Endometrium (tissue), 2 donors: ENCODE data around the gene SLC24A1.

Source experiments
- FAIRE-seq: peaks from 2 replicates; lab custom pipeline; 2012; peaks lifted over from hg19 to GRCh38; lab: Jason Lieb, UNC
- donor health status: control.
- donor health status: control.

Gene SLC24A1

DNA sequence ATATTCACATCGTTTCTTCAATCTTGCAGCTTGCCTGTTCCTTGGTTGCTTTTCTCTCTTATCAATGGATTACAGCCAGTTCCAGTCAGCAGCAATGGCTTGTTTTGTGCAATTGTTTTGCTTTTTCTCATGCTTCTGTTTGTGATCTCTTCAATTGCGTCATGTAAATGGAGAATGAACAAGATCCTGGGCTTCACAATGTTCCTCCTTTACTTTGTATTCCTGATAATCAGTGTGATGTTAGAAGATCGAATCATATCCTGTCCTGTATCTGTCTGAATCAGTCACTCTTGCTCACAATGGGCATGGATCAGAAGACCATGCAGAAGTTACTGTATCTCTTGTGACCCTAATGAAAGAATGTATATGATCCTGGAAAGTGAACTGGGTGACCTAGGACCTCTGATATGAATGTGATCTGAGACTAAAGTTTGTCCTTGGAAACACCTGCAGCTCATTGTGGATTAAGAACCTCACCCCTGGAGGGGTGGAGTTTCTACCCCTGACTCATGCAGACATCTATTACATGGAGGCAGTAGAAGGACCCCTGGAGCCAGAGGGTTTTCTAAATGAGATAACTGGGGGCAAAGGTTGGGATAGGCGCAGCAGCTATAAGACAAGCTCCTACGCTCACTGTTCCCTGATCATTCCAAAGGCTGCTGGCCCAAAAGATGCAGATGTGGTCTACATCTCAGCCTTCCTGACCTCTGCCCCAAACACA is 32.2 kb downstream of the SLC24A1 start:
- FAIRE-seq: no peak

- FAIRE-seq: no peak
These were observed 33.3 kb downstream of the SLC24A1 start for GRCh38 chr15:65655026-65655425.

DNA sequence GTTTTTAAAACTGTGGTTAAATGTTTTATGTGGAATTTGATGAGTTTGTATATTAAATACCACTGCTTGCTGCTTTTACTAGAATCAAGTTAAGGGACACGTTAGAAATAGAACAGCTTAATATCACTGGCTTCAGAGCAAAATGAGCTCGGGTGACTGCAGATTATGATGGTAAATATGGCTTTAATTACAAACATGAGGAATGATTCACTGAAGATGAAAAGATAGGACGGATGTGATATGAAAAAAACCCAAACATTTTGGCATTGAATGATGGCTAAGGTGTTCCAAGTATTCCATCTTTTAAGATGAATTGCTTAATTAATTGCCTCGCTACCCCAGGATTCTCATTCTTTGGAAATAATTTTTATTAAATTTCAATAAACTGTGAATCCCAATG is 33.7 kb downstream of the SLC24A1 start:
- FAIRE-seq: no peak

DNA sequence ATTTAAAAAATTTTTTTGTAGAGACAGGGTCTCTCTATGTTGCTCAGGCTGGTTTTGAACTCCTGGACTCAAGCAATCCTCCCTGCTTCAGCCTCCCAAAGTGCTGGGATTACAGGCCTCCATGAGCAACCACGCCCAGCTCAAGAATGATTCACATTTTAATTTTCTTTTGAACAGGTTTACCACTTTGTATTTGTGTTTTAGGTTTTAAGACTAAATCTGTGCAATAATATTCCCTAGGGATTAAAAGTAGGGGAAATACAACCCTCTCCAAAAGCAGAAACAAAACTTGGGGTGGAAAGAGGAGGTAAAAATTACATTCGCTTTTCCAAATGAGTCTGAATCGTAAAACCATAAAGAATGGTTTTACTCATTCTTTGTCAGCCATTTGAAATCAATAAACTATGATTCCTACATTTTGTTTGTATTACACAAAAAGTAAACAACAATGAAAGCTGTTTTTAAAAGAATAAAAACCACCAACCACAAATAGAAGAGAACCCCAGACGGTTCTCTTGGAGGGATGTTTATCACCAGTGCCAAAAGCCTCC is 37.8 kb downstream of the SLC24A1 start:
- FAIRE-seq: no peak

GRCh38 chr15:65660927-65661326 is 39.2 kb downstream of the SLC24A1 start:
- FAIRE-seq: no peak

GRCh38 chr15:65663521-65663920 is 41.8 kb downstream of the SLC24A1 start:
- FAIRE-seq: no peak

GRCh38 chr15:65666257-65666656 is 44.5 kb downstream of the SLC24A1 start:
- FAIRE-seq: no peak

DNA sequence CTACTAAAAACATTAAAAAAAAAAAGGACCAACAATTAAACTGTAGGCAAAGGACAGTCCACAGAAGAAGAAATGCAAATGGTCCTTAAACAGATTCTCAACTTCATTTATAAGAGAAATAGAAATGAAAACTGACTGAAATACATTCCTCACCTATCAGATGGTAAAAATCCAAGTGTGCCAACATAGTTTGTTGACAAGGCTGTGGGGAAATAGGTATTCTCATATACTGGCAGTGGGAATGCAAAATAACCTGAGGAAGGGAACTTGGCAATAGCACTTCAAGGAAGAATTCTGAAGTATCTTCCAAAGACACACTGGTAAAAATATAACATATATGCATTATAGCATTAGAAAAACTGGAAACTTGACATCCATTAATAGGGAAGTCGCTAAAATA is 53.8 kb downstream of the SLC24A1 start:
- no peak for FAIRE-seq

GRCh38 chr15:65676123-65676522 is 54.4 kb downstream of the SLC24A1 start:
- no peak for FAIRE-seq

- FAIRE-seq: no peak
These were observed 58.8 kb downstream of the SLC24A1 start for GRCh38 chr15:65680544-65680943.

DNA sequence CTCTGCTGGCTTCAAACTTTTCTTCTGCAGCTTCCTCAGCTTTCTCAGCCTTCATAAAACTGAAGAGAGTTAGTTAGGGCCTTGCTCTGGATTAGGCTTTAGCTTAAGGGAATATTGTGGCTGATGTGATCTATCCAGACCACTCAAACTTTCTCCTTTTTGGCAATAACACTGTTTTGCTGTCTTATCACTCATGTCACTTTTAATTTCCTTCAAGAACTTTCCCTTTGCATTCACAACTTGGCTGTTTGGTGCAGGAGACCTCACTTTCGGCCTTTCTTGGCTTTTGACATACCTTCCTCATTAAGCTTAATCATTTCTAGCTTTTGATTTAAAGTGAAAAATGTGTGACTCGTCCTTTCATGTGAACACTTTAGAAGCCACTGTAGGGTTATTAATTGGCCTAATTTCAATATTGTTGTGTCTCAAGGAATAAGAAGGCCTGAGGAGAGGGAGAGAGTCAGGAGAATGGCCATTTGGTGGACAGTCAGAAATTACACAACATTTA is 60.7 kb downstream of the SLC24A1 start:
- no peak for FAIRE-seq

- FAIRE-seq: no peak
These were observed 66.7 kb downstream of the SLC24A1 start for GRCh38 chr15:65688462-65688861.

DNA sequence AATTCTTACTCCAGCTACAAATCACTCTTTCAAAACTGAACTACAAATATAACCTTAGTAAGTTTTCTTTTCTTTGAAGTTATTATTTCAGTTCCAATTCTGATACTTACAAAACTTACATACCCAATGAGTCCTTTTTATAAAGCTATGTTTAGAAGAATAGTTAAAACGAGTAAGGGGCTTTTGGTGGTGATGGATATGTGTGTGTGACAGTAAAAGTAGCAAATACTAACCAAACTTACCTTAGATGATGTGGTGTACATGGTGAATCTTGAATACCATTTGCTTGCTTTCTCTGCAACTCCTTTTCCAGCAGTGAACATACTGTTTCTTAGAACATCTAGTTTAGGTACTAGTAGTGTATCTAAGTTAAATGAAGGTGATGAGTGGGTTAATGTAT is 68.4 kb downstream of the SLC24A1 start:
- FAIRE-seq: no peak

DNA sequence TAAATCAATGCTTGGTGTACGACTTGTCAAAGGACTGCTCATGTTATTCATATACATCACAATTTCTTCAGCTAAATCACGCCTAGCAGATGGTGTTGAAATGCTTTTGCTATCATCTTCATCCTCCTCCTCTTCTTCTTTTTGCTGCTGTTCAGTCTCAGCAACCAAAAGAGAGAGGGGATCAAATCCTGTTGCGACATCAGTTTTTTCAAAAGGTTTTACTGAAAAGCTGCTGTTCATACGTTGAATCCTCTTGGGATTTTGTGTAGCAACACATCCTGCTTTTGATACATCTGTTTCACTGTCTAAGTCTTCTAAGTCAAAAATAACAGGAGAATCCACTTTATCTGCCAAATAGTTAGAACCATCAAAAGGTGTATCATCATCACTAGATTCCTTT is 69.0 kb downstream of the SLC24A1 start:
- no peak for FAIRE-seq

DNA sequence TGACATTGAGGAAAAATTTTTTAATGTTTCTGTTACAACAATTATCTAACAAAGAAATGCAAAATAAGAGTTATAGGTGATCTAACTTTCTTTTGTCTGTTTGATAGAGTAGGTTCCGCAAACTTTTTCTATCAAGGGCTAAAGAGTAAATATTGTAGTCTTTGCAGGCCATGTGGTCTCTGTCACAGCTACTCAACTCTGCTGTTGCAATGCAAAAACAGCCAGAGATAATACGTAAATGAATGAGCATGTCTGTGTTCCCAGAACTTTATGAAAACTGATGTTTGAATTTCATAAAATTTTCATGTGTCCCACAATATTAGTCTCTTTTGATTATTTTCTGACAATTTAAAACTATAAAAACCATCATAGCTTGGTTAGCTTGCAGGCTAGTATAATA is 73.3 kb downstream of the SLC24A1 start:
- peak; percentile 35 for FAIRE-seq
